DMS53 treated with DMSO at 0.1 percent for 48 hours (cell line): ENCODE data around the gene CHMP1B.
"Not testable (repeated sequence)": the region's sequence is repeated elsewhere in the genome, so short reads cannot be mapped to it uniquely, and the experiment has no call there.

Experiments
- DNase-seq: peaks from one replicate; lab custom pipeline; 2025; ENCODE audit not compliant: unreplicated experiment; lab: John Stamatoyannopoulos, UW

Gene CHMP1B

GRCh38 chr18:11866764-11867163, 15.6 kb downstream of the CHMP1B start:
- DNase-seq: no peak

DNA sequence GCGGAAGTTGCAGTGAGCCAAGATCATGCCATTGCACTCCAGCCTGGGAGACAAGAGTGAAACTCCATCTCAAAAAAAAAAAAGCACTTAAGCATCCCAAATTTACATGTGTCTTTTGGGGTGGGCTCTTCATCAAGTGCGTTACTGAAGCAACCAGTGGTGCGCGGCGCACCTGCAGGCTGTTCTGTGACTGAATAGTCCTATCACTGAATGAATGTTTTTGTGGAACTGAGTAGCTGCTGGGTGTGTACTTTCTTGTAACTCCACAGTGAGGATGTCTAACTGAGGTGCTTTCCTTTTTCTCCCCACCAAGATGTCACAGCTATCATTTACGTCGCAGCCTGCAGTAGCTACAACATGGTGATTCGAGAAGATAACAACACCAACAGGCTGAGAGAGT, 17.0 kb downstream of the CHMP1B start:
- no peak for DNase-seq

- no peak for DNase-seq
Measured at GRCh38 chr18:11871501-11871900, 20.3 kb downstream of the CHMP1B start.

- DNase-seq: peak; percentile 86
Measured at GRCh38 chr18:11872479-11873136, 21.4 kb downstream of the CHMP1B start.

- no peak for DNase-seq
Measured at GRCh38 chr18:11873670-11874340, 22.6 kb downstream of the CHMP1B start.

DNA sequence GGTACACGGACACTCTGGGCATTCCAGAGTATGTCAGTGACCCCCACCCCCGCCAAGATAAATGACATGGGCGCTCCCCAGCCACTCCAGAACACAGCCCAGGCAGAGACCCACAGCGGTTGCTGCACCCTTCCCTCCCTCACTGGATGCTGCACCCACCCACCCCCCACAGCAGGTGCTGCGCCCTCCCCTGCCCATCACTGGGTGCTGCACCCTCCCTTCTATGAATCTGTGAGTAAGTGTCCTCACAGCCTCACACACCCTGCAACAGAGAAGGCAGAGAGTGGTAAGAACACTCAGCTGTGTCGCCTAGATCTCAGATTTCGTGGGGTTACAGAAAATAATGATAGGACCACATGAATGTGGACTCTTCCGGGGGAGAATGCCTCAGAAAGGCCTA, 23.5 kb downstream of the CHMP1B start:
- DNase-seq: no peak

- no peak for DNase-seq
Measured at GRCh38 chr18:11877497-11878135, 26.4 kb downstream of the CHMP1B start.

DNA sequence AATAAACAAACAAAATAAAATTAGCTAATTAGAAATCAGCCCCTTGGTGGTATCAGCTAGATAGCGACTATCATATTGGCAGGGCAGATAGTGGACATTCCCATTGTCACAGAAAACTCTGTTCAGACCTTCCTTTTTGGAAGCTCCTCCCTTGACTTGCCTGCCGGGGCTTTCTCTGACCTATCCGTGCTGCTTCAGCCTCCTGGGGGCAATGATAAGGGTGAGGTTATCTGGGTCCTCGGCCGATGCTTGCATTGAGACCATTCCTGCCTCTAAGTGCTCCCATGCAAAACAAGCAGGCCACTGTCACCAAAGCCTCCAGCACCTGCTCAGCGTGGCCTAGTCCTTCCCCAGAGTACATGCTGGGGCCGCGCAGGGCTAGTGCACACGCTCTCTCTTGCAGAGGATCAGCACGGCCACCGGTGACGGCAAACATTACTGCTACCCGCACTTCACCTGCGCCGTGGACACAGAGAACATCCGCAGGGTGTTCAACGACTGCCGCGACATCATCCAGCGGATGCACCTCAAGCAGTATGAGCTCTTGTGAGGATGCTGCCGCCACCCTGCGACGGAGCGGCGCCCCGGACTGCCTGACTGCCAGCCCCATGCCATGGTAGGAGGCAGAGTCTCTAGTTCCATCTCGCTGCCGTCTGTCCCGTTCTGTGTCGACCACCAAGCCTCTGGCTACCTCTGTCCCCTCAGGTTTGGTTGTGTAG, 29.5 kb downstream of the CHMP1B start:
- peak; percentile 25 for DNase-seq

GRCh38 chr18:11882636-11883035, 31.4 kb downstream of the CHMP1B start:
- DNase-seq: no peak

GRCh38 chr18:11883153-11883552, 31.9 kb downstream of the CHMP1B start:
- no peak for DNase-seq

- DNase-seq: no peak
Measured at GRCh38 chr18:11884396-11885030, 33.3 kb downstream of the CHMP1B start.

DNA sequence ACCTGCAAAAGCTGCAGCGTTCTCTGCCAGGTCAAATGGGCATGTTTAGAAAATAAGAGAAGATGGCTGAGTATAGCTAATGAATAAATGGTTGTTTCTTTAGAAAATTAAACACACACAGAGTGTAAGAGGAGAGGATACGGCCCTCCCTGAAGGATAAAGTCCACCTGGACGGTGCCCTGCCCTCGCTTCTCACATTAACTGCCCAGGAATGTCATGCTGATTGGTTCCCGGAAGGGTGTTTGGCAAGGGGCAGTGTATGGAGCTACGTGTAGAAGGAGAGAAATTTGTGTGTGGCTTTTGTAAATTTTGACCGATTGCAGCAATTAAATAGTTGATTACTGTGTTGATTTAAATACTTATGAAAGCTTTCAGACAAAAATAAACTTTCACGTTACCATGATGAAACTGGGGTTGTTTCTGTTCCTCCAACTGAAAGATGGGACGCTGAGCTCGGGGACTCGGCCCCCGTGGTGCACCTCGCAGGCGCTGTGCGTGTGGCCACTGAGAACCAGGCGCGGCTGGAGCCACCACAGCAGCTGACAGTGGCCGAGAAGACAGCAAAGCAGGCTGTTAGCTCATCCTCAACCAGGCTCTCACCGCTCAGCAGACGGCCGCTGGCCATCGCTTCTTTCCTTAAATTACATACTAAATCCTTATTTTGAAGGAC, 34.2 kb downstream of the CHMP1B start:
- DNase-seq: no peak

DNA sequence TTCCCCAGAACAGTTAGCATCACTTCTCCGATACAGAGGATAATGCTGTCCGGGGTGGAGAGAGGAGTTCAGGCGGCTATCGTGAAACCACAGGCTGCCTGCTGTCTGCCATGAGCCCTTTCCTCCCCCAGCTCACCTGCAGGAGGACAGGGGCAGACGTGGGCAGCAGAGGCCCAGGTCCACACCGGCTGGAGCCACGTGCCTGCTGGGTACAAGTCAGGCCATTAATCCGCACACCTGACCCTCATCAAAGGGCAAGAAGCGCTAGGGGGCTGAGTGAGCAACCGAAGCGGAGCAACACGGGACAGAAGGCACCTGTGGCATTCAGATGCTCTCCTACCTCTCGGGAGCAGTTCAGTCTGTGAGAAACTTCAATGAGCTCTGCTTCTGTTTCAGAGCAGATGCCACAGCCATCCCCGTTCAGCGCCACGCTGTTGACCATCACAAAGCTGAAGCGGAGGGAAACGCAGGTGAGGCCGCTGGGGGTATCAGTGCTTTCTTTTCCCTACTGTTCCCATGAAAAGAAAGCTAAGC, 35.4 kb downstream of the CHMP1B start:
- DNase-seq: no peak

DNA sequence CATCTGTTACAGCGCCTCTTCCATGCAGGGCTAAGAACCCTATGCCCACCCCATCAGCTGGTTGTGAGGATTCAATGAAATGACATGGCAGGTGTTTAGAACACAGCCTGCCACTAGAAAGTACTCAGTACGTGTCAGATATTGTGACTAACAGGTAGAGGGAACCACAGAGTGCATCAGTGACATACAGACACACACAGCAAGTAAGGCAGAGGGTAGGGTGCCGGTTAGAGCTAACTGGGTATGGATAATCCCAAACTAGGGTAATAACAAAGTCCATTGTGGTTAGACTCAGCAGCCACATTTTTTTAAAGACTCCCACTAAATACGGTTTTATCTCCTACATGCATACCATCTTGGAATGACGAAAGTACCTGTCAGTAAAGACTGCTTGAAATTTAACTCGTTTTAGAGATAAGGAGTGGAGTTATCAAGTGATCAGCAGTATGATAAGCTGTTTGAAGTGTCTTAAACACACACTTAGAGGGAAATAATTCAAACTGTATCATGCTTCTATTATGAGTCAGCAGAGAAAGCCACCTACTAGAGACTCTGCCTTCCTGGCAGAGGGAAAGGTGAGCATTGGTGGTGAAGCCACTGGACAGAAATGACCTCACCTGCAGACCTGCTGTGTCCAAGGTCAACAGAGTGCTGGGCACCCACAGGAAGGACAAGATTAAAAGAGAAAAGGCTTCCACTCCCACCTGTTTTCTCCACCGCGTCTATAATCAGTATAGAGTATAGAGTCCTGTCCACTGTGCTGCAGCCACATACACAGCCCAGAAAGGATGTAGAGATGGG, 36.3 kb downstream of the CHMP1B start:
- no peak for DNase-seq

DNA sequence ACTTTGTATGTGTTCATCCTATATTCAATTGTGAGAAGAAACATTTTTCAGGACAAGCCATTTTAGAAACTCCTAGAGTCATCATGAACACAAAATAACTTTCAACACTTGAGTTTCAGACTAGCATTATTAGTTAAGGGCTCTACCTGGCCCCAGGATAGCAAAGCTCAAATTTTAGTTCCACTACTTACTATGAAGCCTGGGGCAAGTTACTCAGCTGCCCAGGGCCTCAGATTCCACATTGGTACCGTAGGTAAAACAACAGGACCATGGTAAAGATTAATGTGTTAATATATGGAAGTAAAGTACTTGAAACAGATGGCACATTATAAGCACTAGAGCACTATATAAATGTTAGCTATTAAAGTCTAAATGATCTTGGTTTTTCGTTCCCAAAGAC, 37.5 kb downstream of the CHMP1B start:
- DNase-seq: no peak

DNA sequence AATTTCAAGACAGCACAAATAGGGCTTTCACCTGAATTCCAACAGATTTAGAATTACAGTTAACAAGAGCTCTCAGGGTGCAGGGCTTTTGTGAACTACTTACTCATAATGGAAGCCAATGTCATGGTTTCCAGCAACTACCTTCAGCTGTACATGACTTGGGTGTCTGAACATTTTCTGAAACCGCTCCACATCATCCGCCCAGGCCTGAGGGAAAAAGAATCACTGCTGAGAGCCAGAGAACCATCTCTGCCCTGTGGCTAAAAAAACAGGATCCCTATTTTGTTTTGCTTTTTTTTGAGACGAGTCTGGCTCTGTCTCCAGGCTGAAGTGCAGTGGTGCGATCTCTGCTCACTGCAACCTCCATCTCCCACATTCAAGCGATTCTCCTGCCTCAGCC, 38.1 kb downstream of the CHMP1B start:
- DNase-seq: no peak

- no peak for DNase-seq
Measured at GRCh38 chr18:11891737-11892136, 40.5 kb downstream of the CHMP1B start.

- not testable (repeated sequence) for DNase-seq
Measured at GRCh38 chr18:11892438-11892837, 41.2 kb downstream of the CHMP1B start.

GRCh38 chr18:11897781-11898180, 46.6 kb downstream of the CHMP1B start:
- DNase-seq: no peak

- DNase-seq: no peak
Measured at GRCh38 chr18:11899063-11899462, 47.9 kb downstream of the CHMP1B start.
